ENCODE data around the gene C4A.
"Not testable (repeated sequence)": the region's sequence is repeated elsewhere in the genome, so short reads cannot be mapped to it uniquely, and the experiment has no call there.

DNA sequence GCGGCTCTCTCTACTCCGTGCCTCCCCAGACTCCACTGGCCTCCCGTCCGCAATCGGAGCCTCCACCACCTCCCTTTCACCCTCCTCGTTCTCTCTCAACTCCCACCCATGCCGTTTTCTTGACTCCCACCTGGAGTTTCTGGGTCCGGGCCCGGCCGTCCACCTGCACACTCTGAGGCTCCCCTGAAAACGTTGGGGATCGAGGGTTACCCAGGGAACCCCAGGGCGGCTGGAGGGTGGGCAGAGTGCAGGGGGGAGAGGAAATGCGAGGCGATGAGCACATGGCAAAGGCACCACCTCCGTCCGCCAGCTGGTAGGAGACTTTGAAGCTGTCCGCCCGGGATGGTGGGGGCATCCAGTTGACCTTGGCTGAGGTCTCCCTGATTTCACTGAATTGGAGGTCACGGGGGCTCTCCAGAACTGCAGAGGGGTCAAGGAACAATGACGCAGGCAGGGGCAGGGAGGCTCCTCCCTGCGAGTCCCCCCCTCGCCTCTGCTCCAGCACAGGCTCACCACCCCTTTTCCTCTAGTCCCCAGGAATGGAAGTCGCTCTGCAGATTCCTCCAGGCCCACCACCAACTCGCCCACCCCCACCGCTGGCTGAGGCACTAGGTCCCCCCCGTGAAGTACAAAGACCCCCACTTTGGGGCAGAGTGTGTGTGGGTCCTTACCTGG is 29.1 kb downstream of the C4A start:
- TF ChIP-seq, protein P1, sequence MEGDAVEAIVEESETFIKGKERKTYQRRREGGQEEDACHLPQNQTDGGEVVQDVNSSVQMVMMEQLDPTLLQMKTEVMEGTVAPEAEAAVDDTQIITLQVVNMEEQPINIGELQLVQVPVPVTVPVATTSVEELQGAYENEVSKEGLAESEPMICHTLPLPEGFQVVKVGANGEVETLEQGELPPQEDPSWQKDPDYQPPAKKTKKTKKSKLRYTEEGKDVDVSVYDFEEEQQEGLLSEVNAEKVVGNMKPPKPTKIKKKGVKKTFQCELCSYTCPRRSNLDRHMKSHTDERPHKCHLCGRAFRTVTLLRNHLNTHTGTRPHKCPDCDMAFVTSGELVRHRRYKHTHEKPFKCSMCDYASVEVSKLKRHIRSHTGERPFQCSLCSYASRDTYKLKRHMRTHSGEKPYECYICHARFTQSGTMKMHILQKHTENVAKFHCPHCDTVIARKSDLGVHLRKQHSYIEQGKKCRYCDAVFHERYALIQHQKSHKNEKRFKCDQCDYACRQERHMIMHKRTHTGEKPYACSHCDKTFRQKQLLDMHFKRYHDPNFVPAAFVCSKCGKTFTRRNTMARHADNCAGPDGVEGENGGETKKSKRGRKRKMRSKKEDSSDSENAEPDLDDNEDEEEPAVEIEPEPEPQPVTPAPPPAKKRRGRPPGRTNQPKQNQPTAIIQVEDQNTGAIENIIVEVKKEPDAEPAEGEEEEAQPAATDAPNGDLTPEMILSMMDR (conservative IDR thresholded peaks at IDR 0.05; ENCODE audit: low read length), result not testable (repeated sequence)
- TF ChIP-seq EZH2phosphoT487 (IDR thresholded peaks at IDR 0.05; ENCODE audit: borderline replicate concordance, low read depth, low read length), result not testable (repeated sequence)
